HG02943 (cell line): ENCODE results near the gene TFAM.

Experiments
- ATAC-seq: cut with Tn5 transposase; IDR thresholded peaks from one replicate; pipeline ENCODE4 v1.9.1; 2021; ENCODE audit warnings: mild to moderate bottlenecking, low read depth, moderate library complexity; ENCODE audit not compliant: unreplicated experiment

TFAM gene

GRCh38 chr10:58431903-58432302 is 46.7 kb downstream of the TFAM start:
- ATAC-seq = no peak

GRCh38 chr10:58433066-58433465 is 47.9 kb downstream of the TFAM start:
- ATAC-seq = no peak

GRCh38 chr10:58433571-58433970 is 48.4 kb downstream of the TFAM start:
- no peak for ATAC-seq

- no peak for ATAC-seq
Measured at GRCh38 chr10:58435297-58435985, 50.2 kb downstream of the TFAM start.

- no peak for ATAC-seq
Measured at GRCh38 chr10:58436071-58436470, 50.9 kb downstream of the TFAM start.

- ATAC-seq = no peak
Measured at GRCh38 chr10:58438340-58438871, 53.2 kb downstream of the TFAM start.

GRCh38 chr10:58438986-58439385 is 53.8 kb downstream of the TFAM start:
- ATAC-seq = no peak

GRCh38 chr10:58439632-58440364 is 54.6 kb downstream of the TFAM start:
- no peak for ATAC-seq

GRCh38 chr10:58440484-58440883 is 55.3 kb downstream of the TFAM start:
- no peak for ATAC-seq

- ATAC-seq = no peak
Measured at GRCh38 chr10:58444321-58444720, 59.1 kb downstream of the TFAM start.

GRCh38 chr10:58444876-58445275 is 59.7 kb downstream of the TFAM start:
- ATAC-seq = no peak

- no peak for ATAC-seq
Measured at GRCh38 chr10:58448121-58448935, 63.1 kb downstream of the TFAM start.
